ENCODE data around the gene TPO.

The TPO gene

GRCh38 chr2:1402064-1402463 is 11.2 kb upstream of the TPO start:
- Mint-ChIP-seq H3K9me3 (no peaks in the 10 kb centered on the region), H3K36me3 (ENCODE audit: low read depth) (no peaks in the 10 kb centered on the region), H3K4me3 (no peak overlapping the region), H3K27me3 (ENCODE audit: low read depth) (peaks cover 17% of the 10 kb centered on the region), H3K27ac (no peak overlapping the region), H3K4me1 (peaks cover 4% of the 10 kb centered on the region)
- no peak for TF ChIP-seq CTCF (IDR thresholded peaks at IDR 0.05; ENCODE audit: unreplicated experiment in 3 of 3)

GRCh38 chr2:1403565-1403964 is 9.7 kb upstream of the TPO start:
- Mint-ChIP-seq H3K4me1 (peaks cover 4% of the 10 kb centered on the region), H3K27me3 (ENCODE audit: low read depth) (peaks cover 16% of the 10 kb centered on the region), H3K4me3 (no peak overlapping the region), H3K9me3 (no peaks in the 10 kb centered on the region), H3K36me3 (ENCODE audit: low read depth) (no peaks in the 10 kb centered on the region), H3K27ac (no peak overlapping the region)
- TF ChIP-seq CTCF (IDR thresholded peaks at IDR 0.05; ENCODE audit: unreplicated experiment in 3 of 3): no peak

GRCh38 chr2:1405124-1405523 is 8.1 kb upstream of the TPO start:
- no peaks in the 10 kb centered on the region for H3K4me1 Mint-ChIP-seq
- peaks cover 11% of the 10 kb centered on the region for H3K27me3 Mint-ChIP-seq (ENCODE audit: low read depth)
- TF ChIP-seq CTCF (IDR thresholded peaks at IDR 0.05; ENCODE audit: unreplicated experiment in 3 of 3): no peak
- no peaks in the 10 kb centered on the region for H3K36me3 Mint-ChIP-seq (ENCODE audit: low read depth)
- H3K9me3 Mint-ChIP-seq: no peaks in the 10 kb centered on the region
- no peak overlapping the region for H3K27ac Mint-ChIP-seq
- H3K4me3 Mint-ChIP-seq: no peak overlapping the region

- Mint-ChIP-seq H3K27me3 (ENCODE audit: low read depth) (peaks cover 11% of the 10 kb centered on the region), H3K27ac (no peak overlapping the region)
- no peak for TF ChIP-seq CTCF (IDR thresholded peaks at IDR 0.05; ENCODE audit: unreplicated experiment in 3 of 3)
These were observed 7.3 kb upstream of the TPO start for GRCh38 chr2:1405967-1406366.

GRCh38 chr2:1406434-1406833 is 6.8 kb upstream of the TPO start:
- H3K4me1 Mint-ChIP-seq: no peaks in the 10 kb centered on the region
- TF ChIP-seq CTCF (IDR thresholded peaks at IDR 0.05; ENCODE audit: unreplicated experiment in 3 of 3): no peak
- H3K27me3 Mint-ChIP-seq (ENCODE audit: low read depth): peaks cover 11% of the 10 kb centered on the region
- no peaks in the 10 kb centered on the region for H3K9me3 Mint-ChIP-seq
- H3K36me3 Mint-ChIP-seq (ENCODE audit: low read depth): no peaks in the 10 kb centered on the region
- H3K27ac Mint-ChIP-seq: no peak overlapping the region
- H3K4me3 Mint-ChIP-seq: no peak overlapping the region

More at GRCh38 chr2:1405967-1406366, 7.3 kb upstream of the TPO start:
- H3K4me1 Mint-ChIP-seq: no peaks in the 10 kb centered on the region
- no peak overlapping the region for H3K4me3 Mint-ChIP-seq
- no peaks in the 10 kb centered on the region for H3K9me3 Mint-ChIP-seq
- H3K36me3 Mint-ChIP-seq (ENCODE audit: low read depth): no peaks in the 10 kb centered on the region

GRCh38 chr2:1407950-1408675 is 5.2 kb upstream of the TPO start:
- Mint-ChIP-seq H3K4me3 (no peak overlapping the region), H3K4me1 (no peaks in the 10 kb centered on the region), H3K27me3 (ENCODE audit: low read depth) (peaks cover 20% of the 10 kb centered on the region), H3K27ac (no peak overlapping the region), H3K9me3 (no peaks in the 10 kb centered on the region), H3K36me3 (ENCODE audit: low read depth) (no peaks in the 10 kb centered on the region)
- TF ChIP-seq CTCF (IDR thresholded peaks at IDR 0.05; ENCODE audit: unreplicated experiment in 3 of 3): no peak
